ENCODE data around the gene ATP2C1.

Gene ATP2C1

DNA sequence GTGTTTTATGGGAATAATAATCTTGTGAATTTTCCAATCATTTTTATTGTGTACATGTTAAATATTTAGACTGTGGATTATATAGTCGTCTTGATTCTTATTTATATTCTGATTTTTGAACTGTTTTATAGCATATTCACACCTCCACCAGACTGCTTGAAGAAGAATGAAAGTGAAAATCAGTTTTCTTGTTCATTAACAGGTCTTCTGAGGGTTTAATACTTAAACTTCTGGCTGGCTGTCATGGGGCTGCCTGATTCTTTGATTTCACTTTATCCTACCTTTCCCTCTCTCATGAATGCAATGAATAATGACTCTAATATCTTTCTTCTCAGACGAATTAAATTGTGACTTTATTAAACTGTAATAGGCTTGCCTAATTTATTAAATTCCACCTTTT, 56.2 kb downstream of the ATP2C1 start:
- TF ChIP-seq POLR2AphosphoS5 (IDR thresholded peaks at IDR 0.05; ENCODE audit: low read depth, low read length) (no peak), TAF1 (IDR thresholded peaks at IDR 0.05; ENCODE audit: borderline replicate concordance, insufficient read depth, low read length) (no peak), FOXP2 (optimal IDR thresholded peaks at IDR 0.05; ENCODE audit: borderline replicate concordance, extremely low read depth, extremely low read length, insufficient read depth) (no peak), SIN3A (IDR thresholded peaks at IDR 0.05; ENCODE audit: borderline replicate concordance, insufficient read depth, low read length) (no peak)
- TF ChIP-seq, protein P1, sequence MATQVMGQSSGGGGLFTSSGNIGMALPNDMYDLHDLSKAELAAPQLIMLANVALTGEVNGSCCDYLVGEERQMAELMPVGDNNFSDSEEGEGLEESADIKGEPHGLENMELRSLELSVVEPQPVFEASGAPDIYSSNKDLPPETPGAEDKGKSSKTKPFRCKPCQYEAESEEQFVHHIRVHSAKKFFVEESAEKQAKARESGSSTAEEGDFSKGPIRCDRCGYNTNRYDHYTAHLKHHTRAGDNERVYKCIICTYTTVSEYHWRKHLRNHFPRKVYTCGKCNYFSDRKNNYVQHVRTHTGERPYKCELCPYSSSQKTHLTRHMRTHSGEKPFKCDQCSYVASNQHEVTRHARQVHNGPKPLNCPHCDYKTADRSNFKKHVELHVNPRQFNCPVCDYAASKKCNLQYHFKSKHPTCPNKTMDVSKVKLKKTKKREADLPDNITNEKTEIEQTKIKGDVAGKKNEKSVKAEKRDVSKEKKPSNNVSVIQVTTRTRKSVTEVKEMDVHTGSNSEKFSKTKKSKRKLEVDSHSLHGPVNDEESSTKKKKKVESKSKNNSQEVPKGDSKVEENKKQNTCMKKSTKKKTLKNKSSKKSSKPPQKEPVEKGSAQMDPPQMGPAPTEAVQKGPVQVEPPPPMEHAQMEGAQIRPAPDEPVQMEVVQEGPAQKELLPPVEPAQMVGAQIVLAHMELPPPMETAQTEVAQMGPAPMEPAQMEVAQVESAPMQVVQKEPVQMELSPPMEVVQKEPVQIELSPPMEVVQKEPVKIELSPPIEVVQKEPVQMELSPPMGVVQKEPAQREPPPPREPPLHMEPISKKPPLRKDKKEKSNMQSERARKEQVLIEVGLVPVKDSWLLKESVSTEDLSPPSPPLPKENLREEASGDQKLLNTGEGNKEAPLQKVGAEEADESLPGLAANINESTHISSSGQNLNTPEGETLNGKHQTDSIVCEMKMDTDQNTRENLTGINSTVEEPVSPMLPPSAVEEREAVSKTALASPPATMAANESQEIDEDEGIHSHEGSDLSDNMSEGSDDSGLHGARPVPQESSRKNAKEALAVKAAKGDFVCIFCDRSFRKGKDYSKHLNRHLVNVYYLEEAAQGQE (IDR thresholded peaks at IDR 0.05; ENCODE audit: insufficient read depth in 1 of 2, low read depth in 2 of 2, low read length in 2 of 2) = no peak

GRCh38 chr3:130950641-130951040, 56.8 kb downstream of the ATP2C1 start:
- TF ChIP-seq SIN3A (IDR thresholded peaks at IDR 0.05; ENCODE audit: borderline replicate concordance, insufficient read depth, low read length) = no peak
- TF ChIP-seq TAF1 (IDR thresholded peaks at IDR 0.05; ENCODE audit: borderline replicate concordance, insufficient read depth, low read length) = no peak
- no peak for TF ChIP-seq FOXP2 (optimal IDR thresholded peaks at IDR 0.05; ENCODE audit: borderline replicate concordance, extremely low read depth, extremely low read length, insufficient read depth)
- TF ChIP-seq, protein P1 (IDR thresholded peaks at IDR 0.05; ENCODE audit: insufficient read depth in 1 of 2, low read depth in 2 of 2, low read length in 2 of 2) = no peak
- TF ChIP-seq POLR2AphosphoS5 (IDR thresholded peaks at IDR 0.05; ENCODE audit: low read depth, low read length) = no peak

DNA sequence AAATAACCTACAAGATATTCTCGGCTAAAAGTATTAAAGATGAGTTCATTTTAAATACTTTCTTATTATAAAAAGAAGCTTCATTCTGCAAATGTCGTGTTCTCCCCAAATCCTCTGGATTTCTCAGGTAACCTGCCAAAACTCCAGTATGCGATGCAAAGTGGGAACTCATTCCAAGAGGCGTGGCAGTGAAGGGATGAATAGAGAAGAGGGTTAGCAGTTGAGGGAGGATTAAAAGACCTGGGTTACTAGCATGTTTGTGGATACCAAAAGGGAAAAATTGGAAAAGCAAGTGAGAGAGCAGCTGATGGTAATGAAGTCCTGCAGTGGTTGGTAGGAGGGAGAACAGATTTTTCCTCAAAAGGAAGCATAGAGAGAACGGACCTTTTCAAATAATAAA, 61.6 kb downstream of the ATP2C1 start:
- TF ChIP-seq FOXP2 (optimal IDR thresholded peaks at IDR 0.05; ENCODE audit: borderline replicate concordance, extremely low read depth, extremely low read length, insufficient read depth) = no peak
- no peak for TF ChIP-seq TAF1 (IDR thresholded peaks at IDR 0.05; ENCODE audit: borderline replicate concordance, insufficient read depth, low read length)
- TF ChIP-seq SIN3A (IDR thresholded peaks at IDR 0.05; ENCODE audit: borderline replicate concordance, insufficient read depth, low read length) = no peak
- no peak for TF ChIP-seq POLR2AphosphoS5 (IDR thresholded peaks at IDR 0.05; ENCODE audit: low read depth, low read length)
- TF ChIP-seq, protein P1 (IDR thresholded peaks at IDR 0.05; ENCODE audit: insufficient read depth in 1 of 2, low read depth in 2 of 2, low read length in 2 of 2) = no peak

- TF ChIP-seq FOXP2 (optimal IDR thresholded peaks at IDR 0.05; ENCODE audit: borderline replicate concordance, extremely low read depth, extremely low read length, insufficient read depth) = no peak
- TF ChIP-seq, protein P1 (IDR thresholded peaks at IDR 0.05; ENCODE audit: insufficient read depth in 1 of 2, low read depth in 2 of 2, low read length in 2 of 2) = no peak
- TF ChIP-seq POLR2AphosphoS5 (IDR thresholded peaks at IDR 0.05; ENCODE audit: low read depth, low read length) = no peak
- no peak for TF ChIP-seq TAF1 (IDR thresholded peaks at IDR 0.05; ENCODE audit: borderline replicate concordance, insufficient read depth, low read length)
- TF ChIP-seq SIN3A (IDR thresholded peaks at IDR 0.05; ENCODE audit: borderline replicate concordance, insufficient read depth, low read length) = no peak
Measured at GRCh38 chr3:130956281-130956680, 62.4 kb downstream of the ATP2C1 start.

GRCh38 chr3:130956721-130957120, 62.8 kb downstream of the ATP2C1 start:
- TF ChIP-seq, protein P1 (IDR thresholded peaks at IDR 0.05; ENCODE audit: insufficient read depth in 1 of 2, low read depth in 2 of 2, low read length in 2 of 2) = no peak
- TF ChIP-seq TAF1 (IDR thresholded peaks at IDR 0.05; ENCODE audit: borderline replicate concordance, insufficient read depth, low read length) = no peak
- no peak for TF ChIP-seq POLR2AphosphoS5 (IDR thresholded peaks at IDR 0.05; ENCODE audit: low read depth, low read length)
- no peak for TF ChIP-seq SIN3A (IDR thresholded peaks at IDR 0.05; ENCODE audit: borderline replicate concordance, insufficient read depth, low read length)
- no peak for TF ChIP-seq FOXP2 (optimal IDR thresholded peaks at IDR 0.05; ENCODE audit: borderline replicate concordance, extremely low read depth, extremely low read length, insufficient read depth)

Data from PFSK-1 (cell line).